SK-N-SH (cell line): ENCODE measurements around the gene RASA3. TPM values are rescaled to one million over a fixed set of nuclear protein-coding genes. Genes with fewer than 3 reads are reported as not detected.

Experiments used
- CTCF ChIA-PET: fragments of 300-600, 350-600 bp; formaldehyde crosslinking; extraction: SDS; loops from one replicate; lab custom pipeline; 2021; lab: Yijun Ruan, JAX
- POLR2A ChIA-PET: fragments of 350-600 bp; sonication (Branson Sonifier 250); formaldehyde crosslinking; extraction: SDS; loops from one replicate; lab custom pipeline; 2020; ENCODE audit warnings: antibody characterized with exemption, inconsistent platforms; lab: Yijun Ruan, JAX
- DNase-seq: peaks from one replicate; pipeline ENCODE4 v3.0.0; 2012
- H2AFZ ChIP-seq: fragments of 200-600 bp; sonication (generic); 2 replicates; pipeline ENCODE4 v1.8.1; 2016; ENCODE audit warnings: antibody characterized with exemption, mild to moderate bottlenecking, low read depth
- H3F3A ChIP-seq: fragments of 200-600 bp; sonication (generic); replicated peaks from 2 replicates; pipeline ENCODE3; 2016; ENCODE audit warnings: antibody characterized with exemption, mild to moderate bottlenecking; ENCODE audit not compliant: insufficient read depth
- H3K27ac ChIP-seq, 2 experiments: fragments of 200-500 bp in 1 of 2; fragments of 200-600 bp in 1 of 2; sonication (Bioruptor generic) in 1 of 2; sonication (generic), shearing (Covaris generic) in 1 of 2; 2 replicates each; pipeline versions ENCODE4 v1.5.1 to v1.6.1; 2014 to 2016; ENCODE audit warnings: low read depth in 2 of 2, inconsistent platforms in 1 of 2, low read length in 1 of 2, mild to moderate bottlenecking in 1 of 2, mixed read lengths in 1 of 2
- H3K27me3 ChIP-seq: fragments of 200-600 bp; sonication (generic), shearing (Covaris generic); 2 replicates; pipeline ENCODE4 v1.6.1; 2016; ENCODE audit warnings: mixed run types; ENCODE audit not compliant: insufficient read depth
- H3K36me3 ChIP-seq, 2 experiments: fragments of 200-500 bp in 1 of 2; fragments of 200-600 bp in 1 of 2; sonication (Bioruptor generic) in 1 of 2; sonication (generic) in 1 of 2; replicated peaks in 1 of 2; 2 replicates each; pipeline versions ENCODE3 to v1.5.1; 2014 to 2016; ENCODE audit warnings: low read length in 1 of 2, mild to moderate bottlenecking in 1 of 2; ENCODE audit not compliant: insufficient read depth in 2 of 2, control insufficient read depth in 1 of 2
- H3K4me1 ChIP-seq, 2 experiments: fragments of 200-500 bp in 1 of 2; fragments of 200-600 bp in 1 of 2; sonication (Bioruptor generic) in 1 of 2; sonication (generic), shearing (Covaris generic) in 1 of 2; 2 replicates each; pipeline versions ENCODE4 v1.5.1 to v1.6.1; 2014 to 2016; ENCODE audit warnings: low read depth in 1 of 2, low read length in 1 of 2, mixed run types in 1 of 2; ENCODE audit not compliant: insufficient read depth in 2 of 2, control insufficient read depth in 1 of 2
- H3K4me2 ChIP-seq: fragments of 200-600 bp; sonication (generic), shearing (Covaris generic); 2 replicates; pipeline ENCODE4 v1.6.1; 2017; ENCODE audit warnings: mixed run types
- H3K4me3 ChIP-seq, 2 experiments: fragments of 200-500 bp in 1 of 2; fragments of 200-600 bp in 1 of 2; sonication (Bioruptor generic) in 1 of 2; sonication (generic), shearing (Covaris generic) in 1 of 2; 2 replicates each; pipeline versions ENCODE4 v1.5.1 to v1.8.1; 2014 to 2016; ENCODE audit warnings: low read depth in 2 of 2, inconsistent platforms in 1 of 2, low read length in 1 of 2, mild to moderate bottlenecking in 1 of 2, mixed read lengths in 1 of 2, moderate library complexity in 1 of 2
- H3K79me2 ChIP-seq: fragments of 200-600 bp; sonication (generic); 2 replicates; pipeline ENCODE4 v1.8.1; 2017; ENCODE audit warnings: mild to moderate bottlenecking; ENCODE audit not compliant: insufficient read depth
- H3K9ac ChIP-seq: fragments of 200-600 bp; sonication (generic); 2 replicates; pipeline ENCODE4 v1.6.1; 2017; ENCODE audit warnings: mixed run types
- H3K9me2 ChIP-seq: fragments of 200-600 bp; sonication (generic); 2 replicates; pipeline ENCODE4 v1.6.1; 2017; ENCODE audit warnings: mixed run types
- H3K9me3 ChIP-seq: fragments of 200-600 bp; sonication (generic); 2 replicates; pipeline ENCODE4 v1.6.1; 2017; ENCODE audit warnings: mixed run types, mild to moderate bottlenecking, moderate library complexity
- H4K20me1 ChIP-seq: fragments of 200-600 bp; sonication (generic); 2 replicates; pipeline ENCODE4 v1.6.1; 2017; ENCODE audit warnings: mild to moderate bottlenecking, mixed run types; ENCODE audit not compliant: insufficient read depth
- ELF1 ChIP-seq: IDR thresholded peaks from 2 replicates; pipeline ENCODE4 v1.4.0; 2012
- EP300 ChIP-seq, 2 experiments: IDR thresholded peaks; 2 replicates each; pipeline versions ENCODE4 v1.4.0 to v1.6.1; 2012; ENCODE audit warnings: borderline replicate concordance in 1 of 2, low read depth in 1 of 2, low read length in 1 of 2
- TEAD4 ChIP-seq: IDR thresholded peaks from 2 replicates; pipeline ENCODE4 v1.4.0; 2012; ENCODE audit warnings: mild to moderate bottlenecking, borderline replicate concordance; ENCODE audit not compliant: insufficient read depth
- YY1 ChIP-seq: IDR thresholded peaks from 2 replicates; pipeline ENCODE4 v1.4.0; 2012; ENCODE audit warnings: low read depth, mild to moderate bottlenecking
- WGBS: methylation state at CpG from one replicate; pipeline ENCODE4 v1.1.6; 2017; ENCODE audit warnings: low lambda C conversion rate; 5-methylcytosine and 5-hydroxymethylcytosine counted together
- polyA plus RNA-seq, 3 experiments: library from polyadenylated mRNA; depleted of rRNA; stranded (reverse); fragments of >200 nt; gene quantifications; 2 replicates each; pipeline ENCODE4 v1.2.3, GENCODE V29; 2012
- TF ChIP-seq, protein P1 (sequence below): fragments of 200-600 bp; sonication (generic); IDR thresholded peaks from 2 replicates; pipeline ENCODE4 v1.6.1; 2017; ENCODE audit warnings: antibody characterized with exemption, mild to moderate bottlenecking, moderate library complexity
- TF ChIP-seq, protein P2 (sequence below): IDR thresholded peaks from 2 replicates; pipeline ENCODE4 v1.6.1; 2012; ENCODE audit warnings: mild to moderate bottlenecking, low read depth, low read length, moderate library complexity
- TF ChIP-seq, protein P3 (sequence below): IDR thresholded peaks from 2 replicates; pipeline ENCODE4 v1.4.0; 2012; ENCODE audit warnings: low read depth

Gene RASA3
- polyA plus RNA-seq, 1 of the 3 experiments (the other 2 are of a cell fraction): 25.1 TPM

DNA sequence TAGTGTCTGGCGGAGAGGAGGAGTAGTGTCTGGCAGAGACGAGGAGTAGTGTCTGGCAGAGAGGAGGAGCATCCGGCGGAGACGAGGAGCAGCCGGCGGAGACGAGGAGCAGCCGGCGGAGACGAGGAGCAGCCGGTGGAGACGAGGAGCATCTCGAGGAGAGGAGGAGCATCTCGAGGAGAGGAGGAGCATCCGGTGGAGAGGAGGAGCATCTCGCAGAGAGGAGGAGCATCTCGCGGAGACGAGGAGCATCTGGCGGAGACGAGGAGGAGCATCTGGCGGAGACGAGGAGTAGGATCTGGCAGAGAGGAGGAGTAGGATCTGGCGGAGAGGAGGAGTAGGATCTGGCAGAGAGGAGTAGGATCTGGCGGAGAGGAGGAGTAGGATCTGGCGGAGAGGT is 176.7 kb downstream of the RASA3 start:
- CTCF ChIA-PET: no interaction called here
- no peak for DNase-seq
- Histone ChIP-seq H3K9me2 (no peaks in the 10 kb centered on the region), H3K4me2 (no peak overlapping the region), H3K9ac (no peak overlapping the region), H3K9me3 (peaks cover 12% of the 10 kb centered on the region; the same call in 1 of the 2 replicates), H3F3A (no peaks in the 10 kb centered on the region), H3K4me3 (no peak overlapping the region), H3K79me2 (no peaks in the 10 kb centered on the region), H3K36me3 (no peaks in the 10 kb centered on the region), H3K4me1 (no peaks in the 10 kb centered on the region), H3K27ac (no peak overlapping the region), H3K27me3 (no peaks in the 10 kb centered on the region), H2AFZ (no peak overlapping the region), H4K20me1 (no peaks in the 10 kb centered on the region)
- TF ChIP-seq TEAD4 (no peak), ELF1 (no peak)
- TF ChIP-seq, protein P1, sequence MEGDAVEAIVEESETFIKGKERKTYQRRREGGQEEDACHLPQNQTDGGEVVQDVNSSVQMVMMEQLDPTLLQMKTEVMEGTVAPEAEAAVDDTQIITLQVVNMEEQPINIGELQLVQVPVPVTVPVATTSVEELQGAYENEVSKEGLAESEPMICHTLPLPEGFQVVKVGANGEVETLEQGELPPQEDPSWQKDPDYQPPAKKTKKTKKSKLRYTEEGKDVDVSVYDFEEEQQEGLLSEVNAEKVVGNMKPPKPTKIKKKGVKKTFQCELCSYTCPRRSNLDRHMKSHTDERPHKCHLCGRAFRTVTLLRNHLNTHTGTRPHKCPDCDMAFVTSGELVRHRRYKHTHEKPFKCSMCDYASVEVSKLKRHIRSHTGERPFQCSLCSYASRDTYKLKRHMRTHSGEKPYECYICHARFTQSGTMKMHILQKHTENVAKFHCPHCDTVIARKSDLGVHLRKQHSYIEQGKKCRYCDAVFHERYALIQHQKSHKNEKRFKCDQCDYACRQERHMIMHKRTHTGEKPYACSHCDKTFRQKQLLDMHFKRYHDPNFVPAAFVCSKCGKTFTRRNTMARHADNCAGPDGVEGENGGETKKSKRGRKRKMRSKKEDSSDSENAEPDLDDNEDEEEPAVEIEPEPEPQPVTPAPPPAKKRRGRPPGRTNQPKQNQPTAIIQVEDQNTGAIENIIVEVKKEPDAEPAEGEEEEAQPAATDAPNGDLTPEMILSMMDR: no peak
- POLR2A ChIA-PET: no interaction called here
- 86% methylated on average over 27 of the region's 27 CpGs for WGBS

DNA sequence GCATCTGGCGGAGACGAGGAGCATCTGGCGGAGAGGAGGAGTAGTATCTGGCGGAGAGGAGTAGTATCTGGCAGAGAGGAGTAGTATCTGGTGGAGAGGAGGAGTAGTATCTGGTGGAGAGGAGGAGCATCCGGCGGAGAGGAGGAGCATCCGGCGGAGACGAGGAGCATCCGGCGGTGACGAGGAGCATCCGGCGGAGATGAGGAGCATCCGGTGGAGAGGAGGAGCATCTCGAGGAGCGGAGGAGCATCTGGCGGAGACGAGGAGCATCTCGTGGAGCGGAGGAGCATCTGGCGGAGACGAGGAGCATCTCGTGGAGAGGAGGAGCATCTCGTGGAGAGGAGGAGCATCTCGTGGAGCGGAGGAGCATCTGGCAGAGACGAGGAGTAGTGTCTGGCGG is 177.2 kb downstream of the RASA3 start:
- no peak overlapping the region for H3K9ac ChIP-seq
- H3K27me3 ChIP-seq: no peaks in the 10 kb centered on the region
- no peaks in the 10 kb centered on the region for H3K9me2 ChIP-seq
- no peaks in the 10 kb centered on the region for H3K79me2 ChIP-seq
- ChIA-PET CTCF (no interaction called here), POLR2A (no interaction called here)
- no peaks in the 10 kb centered on the region for H4K20me1 ChIP-seq
- no peaks in the 10 kb centered on the region for H3F3A ChIP-seq
- H3K4me3 ChIP-seq: no peak overlapping the region
- 87% methylated on average over 29 of the region's 29 CpGs for WGBS
- H3K36me3 ChIP-seq: no peaks in the 10 kb centered on the region
- TF ChIP-seq TEAD4 (no peak), YY1 (no peak), EP300 (IDR thresholded peaks at IDR 0.05; ENCODE audit: borderline replicate concordance in 1 of 2, low read depth in 1 of 2, low read length in 1 of 2) (no peak)
- TF ChIP-seq, protein P2, sequence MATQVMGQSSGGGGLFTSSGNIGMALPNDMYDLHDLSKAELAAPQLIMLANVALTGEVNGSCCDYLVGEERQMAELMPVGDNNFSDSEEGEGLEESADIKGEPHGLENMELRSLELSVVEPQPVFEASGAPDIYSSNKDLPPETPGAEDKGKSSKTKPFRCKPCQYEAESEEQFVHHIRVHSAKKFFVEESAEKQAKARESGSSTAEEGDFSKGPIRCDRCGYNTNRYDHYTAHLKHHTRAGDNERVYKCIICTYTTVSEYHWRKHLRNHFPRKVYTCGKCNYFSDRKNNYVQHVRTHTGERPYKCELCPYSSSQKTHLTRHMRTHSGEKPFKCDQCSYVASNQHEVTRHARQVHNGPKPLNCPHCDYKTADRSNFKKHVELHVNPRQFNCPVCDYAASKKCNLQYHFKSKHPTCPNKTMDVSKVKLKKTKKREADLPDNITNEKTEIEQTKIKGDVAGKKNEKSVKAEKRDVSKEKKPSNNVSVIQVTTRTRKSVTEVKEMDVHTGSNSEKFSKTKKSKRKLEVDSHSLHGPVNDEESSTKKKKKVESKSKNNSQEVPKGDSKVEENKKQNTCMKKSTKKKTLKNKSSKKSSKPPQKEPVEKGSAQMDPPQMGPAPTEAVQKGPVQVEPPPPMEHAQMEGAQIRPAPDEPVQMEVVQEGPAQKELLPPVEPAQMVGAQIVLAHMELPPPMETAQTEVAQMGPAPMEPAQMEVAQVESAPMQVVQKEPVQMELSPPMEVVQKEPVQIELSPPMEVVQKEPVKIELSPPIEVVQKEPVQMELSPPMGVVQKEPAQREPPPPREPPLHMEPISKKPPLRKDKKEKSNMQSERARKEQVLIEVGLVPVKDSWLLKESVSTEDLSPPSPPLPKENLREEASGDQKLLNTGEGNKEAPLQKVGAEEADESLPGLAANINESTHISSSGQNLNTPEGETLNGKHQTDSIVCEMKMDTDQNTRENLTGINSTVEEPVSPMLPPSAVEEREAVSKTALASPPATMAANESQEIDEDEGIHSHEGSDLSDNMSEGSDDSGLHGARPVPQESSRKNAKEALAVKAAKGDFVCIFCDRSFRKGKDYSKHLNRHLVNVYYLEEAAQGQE: no peak
- TF ChIP-seq, protein P3, sequence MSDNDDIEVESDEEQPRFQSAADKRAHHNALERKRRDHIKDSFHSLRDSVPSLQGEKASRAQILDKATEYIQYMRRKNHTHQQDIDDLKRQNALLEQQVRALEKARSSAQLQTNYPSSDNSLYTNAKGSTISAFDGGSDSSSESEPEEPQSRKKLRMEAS: no peak
- TF ChIP-seq, all 33 proteins: peak for 0
- H3K4me2 ChIP-seq: no peak overlapping the region
- H3K9me3 ChIP-seq: peaks cover 8% of the 10 kb centered on the region; the same call in 1 of the 2 replicates
- no peak for DNase-seq
- H3K4me1 ChIP-seq: no peaks in the 10 kb centered on the region
- no peak overlapping the region for H3K27ac ChIP-seq
- no peak overlapping the region for H2AFZ ChIP-seq
